SK-N-SH (cell line): ENCODE data around the gene TMED6. TPM values are rescaled to one million over a fixed set of nuclear protein-coding genes. Genes with fewer than 3 reads are reported as not detected.

Experiments used
- CTCF ChIA-PET: fragments of 300-600, 350-600 bp; formaldehyde crosslinking; extraction: SDS; loops from one replicate; lab custom pipeline; 2021; lab: Yijun Ruan, JAX
- POLR2A ChIA-PET: fragments of 350-600 bp; sonication (Branson Sonifier 250); formaldehyde crosslinking; extraction: SDS; loops from one replicate; lab custom pipeline; 2020; ENCODE audit warnings: antibody characterized with exemption, inconsistent platforms; lab: Yijun Ruan, JAX
- DNase-seq: peaks from one replicate; pipeline ENCODE4 v3.0.0; 2012
- H2AFZ ChIP-seq: fragments of 200-600 bp; sonication (generic); 2 replicates; pipeline ENCODE4 v1.8.1; 2016; ENCODE audit warnings: antibody characterized with exemption, mild to moderate bottlenecking, low read depth
- H3F3A ChIP-seq: fragments of 200-600 bp; sonication (generic); replicated peaks from 2 replicates; pipeline ENCODE3; 2016; ENCODE audit warnings: antibody characterized with exemption, mild to moderate bottlenecking; ENCODE audit not compliant: insufficient read depth
- H3K27ac ChIP-seq, 2 experiments: fragments of 200-500 bp in 1 of 2; fragments of 200-600 bp in 1 of 2; sonication (Bioruptor generic) in 1 of 2; sonication (generic), shearing (Covaris generic) in 1 of 2; 2 replicates each; pipeline versions ENCODE4 v1.5.1 to v1.6.1; 2014 to 2016; ENCODE audit warnings: low read depth in 2 of 2, inconsistent platforms in 1 of 2, low read length in 1 of 2, mild to moderate bottlenecking in 1 of 2, mixed read lengths in 1 of 2
- H3K27me3 ChIP-seq: fragments of 200-600 bp; sonication (generic), shearing (Covaris generic); 2 replicates; pipeline ENCODE4 v1.6.1; 2016; ENCODE audit warnings: mixed run types; ENCODE audit not compliant: insufficient read depth
- H3K36me3 ChIP-seq, 2 experiments: fragments of 200-500 bp in 1 of 2; fragments of 200-600 bp in 1 of 2; sonication (Bioruptor generic) in 1 of 2; sonication (generic) in 1 of 2; replicated peaks in 1 of 2; 2 replicates each; pipeline versions ENCODE3 to v1.5.1; 2014 to 2016; ENCODE audit warnings: low read length in 1 of 2, mild to moderate bottlenecking in 1 of 2; ENCODE audit not compliant: insufficient read depth in 2 of 2, control insufficient read depth in 1 of 2
- H3K4me1 ChIP-seq, 2 experiments: fragments of 200-500 bp in 1 of 2; fragments of 200-600 bp in 1 of 2; sonication (Bioruptor generic) in 1 of 2; sonication (generic), shearing (Covaris generic) in 1 of 2; 2 replicates each; pipeline versions ENCODE4 v1.5.1 to v1.6.1; 2014 to 2016; ENCODE audit warnings: low read depth in 1 of 2, low read length in 1 of 2, mixed run types in 1 of 2; ENCODE audit not compliant: insufficient read depth in 2 of 2, control insufficient read depth in 1 of 2
- H3K4me2 ChIP-seq: fragments of 200-600 bp; sonication (generic), shearing (Covaris generic); 2 replicates; pipeline ENCODE4 v1.6.1; 2017; ENCODE audit warnings: mixed run types
- H3K4me3 ChIP-seq, 2 experiments: fragments of 200-500 bp in 1 of 2; fragments of 200-600 bp in 1 of 2; sonication (Bioruptor generic) in 1 of 2; sonication (generic), shearing (Covaris generic) in 1 of 2; 2 replicates each; pipeline versions ENCODE4 v1.5.1 to v1.8.1; 2014 to 2016; ENCODE audit warnings: low read depth in 2 of 2, inconsistent platforms in 1 of 2, low read length in 1 of 2, mild to moderate bottlenecking in 1 of 2, mixed read lengths in 1 of 2, moderate library complexity in 1 of 2
- H3K79me2 ChIP-seq: fragments of 200-600 bp; sonication (generic); 2 replicates; pipeline ENCODE4 v1.8.1; 2017; ENCODE audit warnings: mild to moderate bottlenecking; ENCODE audit not compliant: insufficient read depth
- H3K9ac ChIP-seq: fragments of 200-600 bp; sonication (generic); 2 replicates; pipeline ENCODE4 v1.6.1; 2017; ENCODE audit warnings: mixed run types
- H3K9me2 ChIP-seq: fragments of 200-600 bp; sonication (generic); 2 replicates; pipeline ENCODE4 v1.6.1; 2017; ENCODE audit warnings: mixed run types
- H3K9me3 ChIP-seq: fragments of 200-600 bp; sonication (generic); 2 replicates; pipeline ENCODE4 v1.6.1; 2017; ENCODE audit warnings: mixed run types, mild to moderate bottlenecking, moderate library complexity
- H4K20me1 ChIP-seq: fragments of 200-600 bp; sonication (generic); 2 replicates; pipeline ENCODE4 v1.6.1; 2017; ENCODE audit warnings: mild to moderate bottlenecking, mixed run types; ENCODE audit not compliant: insufficient read depth
- CHD2 ChIP-seq: fragments of 150-350 bp; IDR thresholded peaks from 2 replicates; pipeline ENCODE4 v1.6.1; 2018; ENCODE audit warnings: low read length; ENCODE audit not compliant: partially characterized antibody
- ELF1 ChIP-seq: IDR thresholded peaks from 2 replicates; pipeline ENCODE4 v1.4.0; 2012
- EP300 ChIP-seq, 2 experiments: IDR thresholded peaks; 2 replicates each; pipeline versions ENCODE4 v1.4.0 to v1.6.1; 2012; ENCODE audit warnings: borderline replicate concordance in 1 of 2, low read depth in 1 of 2, low read length in 1 of 2
- FOSL2 ChIP-seq: IDR thresholded peaks from 2 replicates; pipeline ENCODE4 v1.4.0; 2012; ENCODE audit warnings: low read depth, mild to moderate bottlenecking, moderate library complexity, borderline replicate concordance
- GABPA ChIP-seq: IDR thresholded peaks from 2 replicates; pipeline ENCODE4 v1.4.0; 2012; ENCODE audit warnings: low read depth, mild to moderate bottlenecking
- JUND ChIP-seq: IDR thresholded peaks from 2 replicates; pipeline ENCODE4 v1.4.0; 2012
- MEF2A ChIP-seq: IDR thresholded peaks from 2 replicates; pipeline ENCODE4 v1.4.0; 2012; ENCODE audit warnings: low read depth, borderline replicate concordance
- MXI1 ChIP-seq: IDR thresholded peaks from 2 replicates; pipeline ENCODE4 v1.6.1; 2012; ENCODE audit warnings: mild to moderate bottlenecking, low read depth, low read length, improper control_type of control experiment
- NFIC ChIP-seq: IDR thresholded peaks from 2 replicates; pipeline ENCODE4 v1.4.0; 2012; ENCODE audit warnings: borderline replicate concordance
- RAD21 ChIP-seq: IDR thresholded peaks from 2 replicates; pipeline ENCODE4 v1.6.1; 2012; ENCODE audit warnings: mild to moderate bottlenecking, low read length
- RCOR1 ChIP-seq: fragments of 150-350 bp; IDR thresholded peaks from 2 replicates; pipeline ENCODE4 v1.6.1; 2017; ENCODE audit warnings: antibody characterized with exemption, low read length
- SIN3A ChIP-seq: IDR thresholded peaks from 2 replicates; pipeline ENCODE4 v1.6.1; 2012; ENCODE audit warnings: low read depth, mild to moderate bottlenecking, low read length, moderate library complexity, borderline replicate concordance
- SMC3 ChIP-seq: IDR thresholded peaks from 2 replicates; pipeline ENCODE4 v1.6.1; 2012; ENCODE audit warnings: low read depth, low read length, improper control_type of control experiment
- TEAD4 ChIP-seq: IDR thresholded peaks from 2 replicates; pipeline ENCODE4 v1.4.0; 2012; ENCODE audit warnings: mild to moderate bottlenecking, borderline replicate concordance; ENCODE audit not compliant: insufficient read depth
- YY1 ChIP-seq: IDR thresholded peaks from 2 replicates; pipeline ENCODE4 v1.4.0; 2012; ENCODE audit warnings: low read depth, mild to moderate bottlenecking
- WGBS: methylation state at CpG from one replicate; pipeline ENCODE4 v1.1.6; 2017; ENCODE audit warnings: low lambda C conversion rate; 5-methylcytosine and 5-hydroxymethylcytosine counted together
- polyA plus RNA-seq, 3 experiments: library from polyadenylated mRNA; depleted of rRNA; stranded (reverse); fragments of >200 nt; gene quantifications; 2 replicates each; pipeline ENCODE4 v1.2.3, GENCODE V29; 2012
- TF ChIP-seq, protein P1 (sequence below): IDR thresholded peaks from 2 replicates; pipeline ENCODE4 v1.4.0; 2012; ENCODE audit warnings: low read depth
- TF ChIP-seq, protein P2 (sequence below): IDR thresholded peaks from 2 replicates; pipeline ENCODE4 v1.6.1; 2012; ENCODE audit warnings: mild to moderate bottlenecking, low read depth, low read length, moderate library complexity

Gene TMED6
- polyA plus RNA-seq, 1 of the 3 experiments (the other 2 are of a cell fraction) = not detected

DNA sequence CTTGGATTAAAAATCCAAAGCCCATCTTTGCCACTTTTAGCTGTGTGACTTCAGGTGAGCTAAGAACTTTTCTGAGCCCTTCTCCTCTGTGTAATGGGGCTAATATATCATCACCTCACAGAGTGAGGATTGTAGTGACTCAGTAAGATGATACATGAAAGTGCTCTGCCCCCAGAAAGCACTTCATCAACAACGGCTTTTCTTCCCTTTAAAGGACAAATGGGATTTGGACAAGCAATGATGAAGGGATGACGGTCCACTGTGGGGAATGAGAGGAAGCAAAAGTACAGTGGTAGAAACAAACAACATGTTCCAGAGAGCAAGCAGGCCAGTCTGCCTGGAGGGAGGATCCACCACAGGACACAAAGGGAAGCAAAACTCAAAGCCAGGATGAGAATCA is 14.3 kb upstream of the TMED6 start:
- no peak overlapping the region for H2AFZ ChIP-seq
- peaks cover 10% of the 10 kb centered on the region; the same call in 1 of the 2 replicates for H3K79me2 ChIP-seq
- no peak overlapping the region for H3K4me2 ChIP-seq
- POLR2A ChIA-PET = no interaction called here
- H3K4me1 ChIP-seq = no peaks in the 10 kb centered on the region
- no peak for DNase-seq
- no peak overlapping the region for H3K4me3 ChIP-seq
- WGBS = 100% methylated on average over 2 of the region's 2 CpGs
- H3K36me3 ChIP-seq = peaks cover 39 to 46% of the 10 kb centered on the region in 2 experiments
- no peaks in the 10 kb centered on the region for H3K9me3 ChIP-seq
- H3F3A ChIP-seq = peaks cover 9% of the 10 kb centered on the region
- no peak overlapping the region for H3K9ac ChIP-seq
- no peaks in the 10 kb centered on the region for H4K20me1 ChIP-seq
- TF ChIP-seq RCOR1 = no peak
- TF ChIP-seq, protein P1, sequence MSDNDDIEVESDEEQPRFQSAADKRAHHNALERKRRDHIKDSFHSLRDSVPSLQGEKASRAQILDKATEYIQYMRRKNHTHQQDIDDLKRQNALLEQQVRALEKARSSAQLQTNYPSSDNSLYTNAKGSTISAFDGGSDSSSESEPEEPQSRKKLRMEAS = no peak
- TF ChIP-seq NFIC = no peak
- no peak for TF ChIP-seq CHD2
- TF ChIP-seq JUND = no peak
- TF ChIP-seq SMC3 = no peak
- TF ChIP-seq MXI1 = no peak
- TF ChIP-seq MEF2A = no peak
- TF ChIP-seq EP300 (IDR thresholded peaks at IDR 0.05; ENCODE audit: borderline replicate concordance in 1 of 2, low read depth in 1 of 2, low read length in 1 of 2) = no peak
- no peak for TF ChIP-seq TEAD4
- no peak for TF ChIP-seq RAD21
- H3K9me2 ChIP-seq = no peaks in the 10 kb centered on the region
- CTCF ChIA-PET = no interaction called here
- H3K27ac ChIP-seq = no peak overlapping the region
- no peaks in the 10 kb centered on the region for H3K27me3 ChIP-seq

DNA sequence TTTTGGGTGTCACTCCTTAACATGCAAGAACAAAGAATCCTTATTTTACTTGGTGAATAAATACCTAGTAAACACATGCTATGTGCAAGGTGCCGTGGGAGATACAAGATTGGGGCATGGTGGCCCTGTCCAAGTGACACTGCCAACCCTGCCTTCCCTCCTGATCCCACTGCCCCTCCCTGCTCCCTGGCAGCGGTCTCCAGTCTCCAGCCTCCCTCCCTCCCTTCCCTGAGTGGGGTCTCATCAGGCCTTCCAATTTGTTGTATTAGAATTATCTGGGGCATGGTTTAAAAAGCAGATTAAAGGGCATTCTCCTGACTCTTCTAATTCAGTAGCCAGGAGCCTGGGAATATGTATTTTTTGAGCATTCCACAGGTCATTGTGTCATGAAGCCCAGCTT is 12.5 kb upstream of the TMED6 start:
- H3K27me3 ChIP-seq = no peaks in the 10 kb centered on the region
- CTCF ChIA-PET = no interaction called here
- no peak overlapping the region for H3K4me3 ChIP-seq
- no peak overlapping the region for H3K4me2 ChIP-seq
- H3K9ac ChIP-seq = no peak overlapping the region
- peaks cover 9% of the 10 kb centered on the region for H3F3A ChIP-seq
- WGBS = 84% methylated on average over 2 of the region's 2 CpGs
- H3K4me1 ChIP-seq = no peaks in the 10 kb centered on the region
- no peaks in the 10 kb centered on the region for H3K9me3 ChIP-seq
- H3K36me3 ChIP-seq = peaks cover 27 to 35% of the 10 kb centered on the region in 2 experiments
- TF ChIP-seq YY1 (no peak), ELF1 (no peak), SIN3A (no peak), NFIC (no peak), RAD21 (no peak), SMC3 (no peak), GABPA (no peak), FOSL2 (no peak)
- TF ChIP-seq, protein P2, sequence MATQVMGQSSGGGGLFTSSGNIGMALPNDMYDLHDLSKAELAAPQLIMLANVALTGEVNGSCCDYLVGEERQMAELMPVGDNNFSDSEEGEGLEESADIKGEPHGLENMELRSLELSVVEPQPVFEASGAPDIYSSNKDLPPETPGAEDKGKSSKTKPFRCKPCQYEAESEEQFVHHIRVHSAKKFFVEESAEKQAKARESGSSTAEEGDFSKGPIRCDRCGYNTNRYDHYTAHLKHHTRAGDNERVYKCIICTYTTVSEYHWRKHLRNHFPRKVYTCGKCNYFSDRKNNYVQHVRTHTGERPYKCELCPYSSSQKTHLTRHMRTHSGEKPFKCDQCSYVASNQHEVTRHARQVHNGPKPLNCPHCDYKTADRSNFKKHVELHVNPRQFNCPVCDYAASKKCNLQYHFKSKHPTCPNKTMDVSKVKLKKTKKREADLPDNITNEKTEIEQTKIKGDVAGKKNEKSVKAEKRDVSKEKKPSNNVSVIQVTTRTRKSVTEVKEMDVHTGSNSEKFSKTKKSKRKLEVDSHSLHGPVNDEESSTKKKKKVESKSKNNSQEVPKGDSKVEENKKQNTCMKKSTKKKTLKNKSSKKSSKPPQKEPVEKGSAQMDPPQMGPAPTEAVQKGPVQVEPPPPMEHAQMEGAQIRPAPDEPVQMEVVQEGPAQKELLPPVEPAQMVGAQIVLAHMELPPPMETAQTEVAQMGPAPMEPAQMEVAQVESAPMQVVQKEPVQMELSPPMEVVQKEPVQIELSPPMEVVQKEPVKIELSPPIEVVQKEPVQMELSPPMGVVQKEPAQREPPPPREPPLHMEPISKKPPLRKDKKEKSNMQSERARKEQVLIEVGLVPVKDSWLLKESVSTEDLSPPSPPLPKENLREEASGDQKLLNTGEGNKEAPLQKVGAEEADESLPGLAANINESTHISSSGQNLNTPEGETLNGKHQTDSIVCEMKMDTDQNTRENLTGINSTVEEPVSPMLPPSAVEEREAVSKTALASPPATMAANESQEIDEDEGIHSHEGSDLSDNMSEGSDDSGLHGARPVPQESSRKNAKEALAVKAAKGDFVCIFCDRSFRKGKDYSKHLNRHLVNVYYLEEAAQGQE = no peak
- DNase-seq = no peak
- H2AFZ ChIP-seq = no peak overlapping the region
- no peaks in the 10 kb centered on the region for H4K20me1 ChIP-seq
- H3K27ac ChIP-seq = no peak overlapping the region
- H3K9me2 ChIP-seq = no peaks in the 10 kb centered on the region
- POLR2A ChIA-PET = no interaction called here
- no peaks in the 10 kb centered on the region for H3K79me2 ChIP-seq
